NCI-H1436 (cell line): ENCODE results near the gene GALNT16.
"Not testable (repeated sequence)": the region's sequence is repeated elsewhere in the genome, so short reads cannot be mapped to it uniquely, and the experiment has no call there.

Experiments used
- DNase-seq: peaks from one replicate; lab custom pipeline; 2025; lab: John Stamatoyannopoulos, UW

Gene GALNT16

DNA sequence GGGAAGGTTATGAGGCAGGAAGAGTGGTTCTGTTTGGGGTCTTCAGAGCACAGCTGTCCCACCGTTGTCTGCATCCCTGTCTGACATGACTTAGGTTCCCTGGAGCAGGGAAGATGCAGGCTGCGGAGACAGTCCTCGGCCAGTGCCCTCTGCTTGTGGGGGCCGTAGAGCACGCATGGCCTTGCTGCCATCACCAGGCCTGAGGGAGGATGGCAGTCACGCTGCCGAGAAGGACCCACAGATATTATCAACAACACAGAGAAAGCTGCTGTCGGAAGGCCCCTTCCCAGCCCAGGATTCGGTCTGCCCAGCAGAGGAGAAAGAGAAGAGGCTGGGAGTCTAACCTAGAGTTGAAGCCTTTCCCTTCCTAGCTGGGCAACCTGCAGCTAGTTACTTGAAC lies 103.1 kb downstream of the GALNT16 start:
- no peak for DNase-seq

DNA sequence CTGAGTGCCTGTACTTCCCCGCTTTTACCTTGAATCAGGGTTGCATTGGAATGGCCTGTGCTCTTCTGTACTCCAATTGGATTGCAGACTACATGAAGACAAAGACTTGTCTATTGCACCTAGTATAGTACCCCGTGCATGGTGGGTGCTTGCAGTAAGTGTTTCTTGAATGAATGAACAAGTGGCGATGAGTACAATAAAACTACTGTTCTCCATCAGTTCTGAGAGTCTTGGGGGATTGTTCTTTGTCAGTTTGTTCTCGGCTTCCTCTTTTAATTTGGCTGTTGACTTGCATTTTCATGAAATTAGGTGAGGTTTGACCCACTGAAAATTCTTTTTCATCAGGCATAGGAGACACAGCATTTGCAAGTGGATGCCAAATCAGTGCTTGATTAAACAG lies 104.0 kb downstream of the GALNT16 start:
- DNase-seq: no peak

GRCh38 chr14:69364378-69364777 lies 104.4 kb downstream of the GALNT16 start:
- DNase-seq: no peak

- no peak for DNase-seq
These were observed 106.1 kb downstream of the GALNT16 start for GRCh38 chr14:69366069-69366468.

DNA sequence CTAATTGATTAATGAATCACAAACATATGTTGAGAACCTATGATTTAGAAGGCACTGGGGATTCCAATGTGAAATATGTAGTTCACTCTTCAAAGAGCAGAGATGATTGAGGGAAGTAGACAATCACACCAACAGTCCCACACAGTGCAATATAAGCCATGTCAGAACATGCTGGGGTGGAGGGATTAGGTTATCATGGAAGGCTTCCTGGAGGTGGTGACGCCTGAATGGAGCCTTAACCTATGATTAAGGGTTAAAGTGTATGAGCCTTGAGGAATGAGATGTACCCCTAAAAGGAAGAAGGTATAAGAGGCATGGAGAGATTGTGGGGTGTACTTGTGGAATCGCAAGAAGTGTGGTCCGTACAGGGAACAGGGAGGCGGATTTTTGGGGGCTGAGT lies 106.8 kb downstream of the GALNT16 start:
- DNase-seq: no peak

GRCh38 chr14:69368381-69368780 lies 108.4 kb downstream of the GALNT16 start:
- no peak for DNase-seq

DNA sequence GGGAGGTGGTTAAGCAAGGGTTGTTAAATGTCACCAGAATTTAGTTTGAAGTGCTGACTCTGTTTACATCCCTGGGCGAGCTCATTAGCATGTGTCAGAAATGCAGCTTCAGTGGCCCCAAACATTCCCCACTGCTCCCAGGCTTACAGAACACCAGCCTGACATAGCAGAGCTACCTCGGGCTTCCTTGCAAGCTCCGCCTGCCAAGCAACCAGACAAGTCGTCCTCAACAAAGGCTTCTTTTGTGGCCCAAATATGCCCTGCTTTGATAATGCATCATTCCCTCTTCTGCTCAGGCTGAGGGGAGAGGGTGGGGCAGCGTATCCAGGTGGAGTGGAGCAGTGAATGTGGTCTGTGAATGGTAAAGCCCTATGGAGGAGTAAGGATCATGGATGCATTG lies 110.1 kb downstream of the GALNT16 start:
- no peak for DNase-seq

GRCh38 chr14:69372146-69372545 lies 112.2 kb downstream of the GALNT16 start:
- DNase-seq: no peak

DNA sequence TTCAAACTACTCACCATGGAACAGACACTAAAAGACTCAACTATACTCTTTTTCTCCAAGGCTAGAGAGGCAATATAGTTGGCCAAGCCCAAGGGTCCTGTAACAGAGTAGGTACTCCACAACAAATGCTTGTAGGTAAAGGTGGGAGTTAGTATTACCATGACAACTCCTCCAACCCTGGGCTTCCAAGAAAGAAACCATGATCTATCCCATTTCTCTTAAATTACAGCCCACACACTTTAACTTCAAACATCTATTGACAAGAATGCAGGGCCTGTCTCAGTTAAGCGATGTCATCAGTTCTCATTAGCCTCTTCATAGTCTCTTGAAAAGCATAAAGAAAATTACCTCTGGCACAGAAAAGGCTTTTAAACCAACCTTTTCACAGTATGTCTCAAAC lies 113.1 kb downstream of the GALNT16 start:
- DNase-seq: peak; percentile 75

- DNase-seq: no peak
These were observed 114.3 kb downstream of the GALNT16 start for GRCh38 chr14:69374235-69374634.

DNA sequence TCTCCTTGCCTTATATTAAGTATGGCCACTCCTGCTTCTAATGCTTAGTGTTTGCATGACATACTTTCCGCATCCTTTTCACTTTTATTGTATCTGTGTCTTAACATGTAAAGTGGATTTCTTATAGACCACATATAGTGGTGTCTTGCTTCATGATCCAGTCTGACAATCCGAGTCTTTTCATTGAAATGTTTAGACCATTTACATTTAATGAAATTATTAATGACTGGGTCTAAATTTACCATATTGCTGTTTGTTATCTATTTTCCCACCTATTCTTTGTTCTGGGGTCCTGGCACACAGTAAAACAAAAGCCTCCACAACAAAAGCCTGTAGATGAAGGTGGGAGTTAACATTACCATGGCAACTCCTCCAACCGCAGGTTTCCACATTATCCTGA lies 115.2 kb downstream of the GALNT16 start:
- no peak for DNase-seq

GRCh38 chr14:69375722-69376121 lies 115.8 kb downstream of the GALNT16 start:
- no peak for DNase-seq

GRCh38 chr14:69376439-69376838 lies 116.5 kb downstream of the GALNT16 start:
- DNase-seq: no peak

DNA sequence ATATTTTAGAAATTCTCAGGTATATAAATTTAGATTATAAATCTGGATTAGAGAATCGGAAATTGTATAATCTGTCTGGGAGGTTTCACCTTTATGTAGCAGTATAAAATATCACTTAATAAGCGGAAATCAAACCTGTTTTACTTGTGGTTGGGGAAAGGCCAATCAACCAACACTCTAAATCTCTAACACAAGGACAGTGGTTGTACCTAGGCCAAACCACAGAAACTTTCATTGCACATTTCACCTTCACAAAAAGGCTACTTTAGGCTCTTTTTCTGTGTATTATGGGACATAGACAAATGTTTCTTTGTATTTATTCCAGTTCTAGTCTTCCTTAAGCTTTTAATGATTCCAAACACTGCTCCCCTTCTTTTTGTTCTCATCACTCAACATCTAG lies 118.3 kb downstream of the GALNT16 start:
- no peak for DNase-seq

DNA sequence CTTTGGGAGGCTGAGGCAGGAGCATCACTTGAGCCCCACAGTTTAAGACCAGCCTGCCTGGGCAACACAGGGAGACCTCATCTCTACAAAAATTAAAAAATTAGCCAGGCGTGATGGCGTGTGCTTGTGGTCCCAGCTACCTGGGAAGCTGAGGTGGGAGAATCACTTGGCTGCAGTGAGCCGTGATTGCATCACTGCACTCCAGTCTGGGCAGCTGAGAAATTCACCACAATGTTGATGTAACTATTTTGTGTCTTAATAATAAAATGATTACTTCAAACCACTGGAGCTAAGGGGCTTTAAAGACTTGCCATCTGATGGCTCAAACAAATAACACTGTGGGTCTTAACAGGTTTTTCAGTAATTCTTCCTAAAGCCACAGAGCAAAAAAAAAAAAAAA lies 127.4 kb downstream of the GALNT16 start:
- DNase-seq: no peak

GRCh38 chr14:69391400-69391799 lies 131.4 kb downstream of the GALNT16 start:
- DNase-seq: not testable (repeated sequence)

- DNase-seq: no peak
These were observed 132.5 kb downstream of the GALNT16 start for GRCh38 chr14:69392481-69392880.

GRCh38 chr14:69395929-69396328 lies 136.0 kb downstream of the GALNT16 start:
- no peak for DNase-seq

DNA sequence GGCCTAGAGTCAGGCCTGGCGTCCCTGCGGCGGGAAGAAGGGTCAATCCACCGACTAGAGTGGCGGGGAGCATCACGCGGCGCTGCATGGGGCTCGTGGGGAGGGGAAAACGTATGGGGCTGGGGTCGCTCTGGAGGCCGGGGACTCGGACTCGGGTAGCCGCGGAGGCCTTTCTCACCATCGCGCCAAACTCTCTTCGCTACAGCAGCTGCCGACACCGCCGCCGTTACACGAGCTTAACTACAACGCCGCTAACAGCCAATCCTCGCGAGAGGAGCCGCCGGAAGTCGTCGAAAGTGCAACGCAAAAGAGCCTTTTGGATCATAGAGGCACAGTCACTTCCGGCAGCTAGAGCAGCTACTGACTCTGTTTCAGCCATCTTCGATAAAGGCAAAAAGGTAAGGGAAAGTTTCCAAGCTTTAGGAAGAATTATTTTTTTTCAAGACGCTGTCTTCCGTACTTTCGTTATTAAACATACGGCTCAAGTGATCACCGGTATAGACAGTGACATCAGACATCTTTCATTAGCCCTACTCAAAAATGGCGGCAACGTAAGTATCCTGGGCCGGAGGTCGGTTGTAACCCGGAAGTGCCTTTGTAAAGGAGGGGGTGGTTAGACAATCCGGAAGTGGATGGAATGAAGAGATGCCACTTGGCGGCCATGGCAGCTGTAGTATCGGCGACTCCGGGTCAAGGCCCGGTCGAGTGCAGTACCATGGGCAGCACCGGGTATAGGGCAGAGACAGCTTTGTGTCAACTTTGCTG lies 138.3 kb downstream of the GALNT16 start, which contains the start of the genes ERH and SLC39A9:
TSS of gene ERH (minus strand) at position 247 of the 765 bp plus-strand sequence. CDS start at position 181, 66 bp downstream.
TSS of gene SLC39A9 (plus strand) at position 640 of the 765 bp plus-strand sequence. CDS start 678 bp downstream, outside the sequence.
- DNase-seq: peak; percentile 97

DNA sequence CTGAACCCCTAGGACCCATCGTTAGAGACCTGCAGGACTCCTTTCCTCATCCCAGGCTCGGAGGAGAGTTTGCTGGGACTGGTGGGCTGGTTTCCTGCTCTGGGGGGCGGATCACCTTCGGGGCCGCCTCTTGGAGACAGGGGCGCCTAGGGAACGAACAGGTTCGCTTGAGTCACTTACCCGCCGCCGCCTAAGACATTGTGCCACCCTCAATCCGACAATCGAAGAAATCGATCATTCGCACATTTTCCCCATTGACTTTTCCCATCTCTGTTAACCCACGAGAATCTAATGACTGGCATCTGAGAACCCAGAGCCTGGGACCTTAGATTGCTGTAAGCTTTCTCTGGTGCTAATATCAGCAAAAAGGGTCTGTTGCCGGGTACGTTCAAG lies 138.9 kb downstream of the GALNT16 start:
- peak; percentile 44 for DNase-seq

GRCh38 chr14:69399750-69400149 lies 139.8 kb downstream of the GALNT16 start:
- DNase-seq: no peak

DNA sequence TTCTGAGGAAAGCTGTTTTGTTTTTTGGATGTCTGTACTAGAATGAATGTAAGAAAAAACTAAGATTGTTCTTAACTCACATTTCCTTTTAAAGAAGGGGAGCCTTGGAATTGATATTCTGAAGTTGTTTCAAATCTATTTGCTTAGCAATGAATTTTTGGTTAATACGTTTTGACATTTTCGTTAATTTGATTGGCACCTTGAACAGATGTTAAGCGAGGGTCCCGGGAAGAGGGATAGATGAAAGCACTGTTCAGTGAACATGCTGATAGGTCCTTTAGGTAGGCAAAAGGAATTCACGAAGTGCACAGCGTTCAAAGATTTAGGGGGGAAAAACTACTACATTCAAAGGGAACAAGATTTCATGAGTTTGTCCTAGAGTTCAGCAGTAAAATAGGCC lies 140.2 kb downstream of the GALNT16 start:
- DNase-seq: no peak

- DNase-seq: no peak
These were observed 141.9 kb downstream of the GALNT16 start for GRCh38 chr14:69401841-69402240.

- no peak for DNase-seq
These were observed 144.5 kb downstream of the GALNT16 start for GRCh38 chr14:69404478-69404877.
